HG03095 (cell line): ENCODE measurements around the gene DEPP1.

ENCODE experiments used
- ATAC-seq: cut with Tn5 transposase; IDR thresholded peaks from one replicate; pipeline ENCODE4 v1.9.1; 2021; ENCODE audit warnings: moderate library complexity; ENCODE audit not compliant: unreplicated experiment

DEPP1 gene

GRCh38 chr10:44993922-44994751 lies 15.5 kb upstream of the DEPP1 start:
- no peak for ATAC-seq

- no peak for ATAC-seq
Measured at GRCh38 chr10:44993226-44993921, 14.8 kb upstream of the DEPP1 start.

- ATAC-seq, result no peak
Measured at GRCh38 chr10:44992732-44993225, 14.2 kb upstream of the DEPP1 start.

GRCh38 chr10:44992070-44992731 lies 13.6 kb upstream of the DEPP1 start:
- no peak for ATAC-seq

- no peak for ATAC-seq
Measured at GRCh38 chr10:44991571-44991970, 13.0 kb upstream of the DEPP1 start.

- no peak for ATAC-seq
Measured at GRCh38 chr10:44990965-44991364, 12.4 kb upstream of the DEPP1 start.

- no peak for ATAC-seq
Measured at GRCh38 chr10:44990302-44990655, 11.7 kb upstream of the DEPP1 start.

- ATAC-seq, result no peak
Measured at GRCh38 chr10:44989597-44990301, 11.1 kb upstream of the DEPP1 start.

- no peak for ATAC-seq
Measured at GRCh38 chr10:44988957-44989585, 10.5 kb upstream of the DEPP1 start.

GRCh38 chr10:44986670-44987069 lies 8.1 kb upstream of the DEPP1 start:
- ATAC-seq, result no peak

GRCh38 chr10:44986179-44986578 lies 7.6 kb upstream of the DEPP1 start:
- ATAC-seq, result no peak

GRCh38 chr10:44985175-44985681 lies 6.6 kb upstream of the DEPP1 start:
- no peak for ATAC-seq

GRCh38 chr10:44984671-44985101 lies 6.1 kb upstream of the DEPP1 start:
- ATAC-seq, result no peak

- no peak for ATAC-seq
Measured at GRCh38 chr10:44983895-44984278, 5.3 kb upstream of the DEPP1 start.

GRCh38 chr10:44983066-44983894 lies 4.7 kb upstream of the DEPP1 start:
- no peak for ATAC-seq

- ATAC-seq, result no peak
Measured at GRCh38 chr10:44982496-44982895, 3.9 kb upstream of the DEPP1 start.

- no peak for ATAC-seq
Measured at GRCh38 chr10:44982114-44982460, 3.5 kb upstream of the DEPP1 start.

- peak; percentile 50 for ATAC-seq
Measured at GRCh38 chr10:44981172-44982113, 2.8 kb upstream of the DEPP1 start.
